Stimulated activated CD4-positive, alpha-beta T cell treated with anti-CD3 and anti-CD28 coated beads, Interleukin-1b, Interleukin-23, amount 100 ng/mL, for 4 hours (primary cell): Measurements from ENCODE around the gene VAMP4.
"Not testable (repeated sequence)": the region's sequence is repeated elsewhere in the genome, so short reads cannot be mapped to it uniquely, and the experiment has no call there.

Source experiments
- DNase-seq, 2 donors: peaks; one replicate each; pipeline ENCODE4 v3.0.0-alpha.2; 2020; ENCODE audit warnings: low read depth in 2 of 2

Gene VAMP4

GRCh38 chr1:171699531-171699930 is 42.3 kb downstream of the VAMP4 start:
- no peak for DNase-seq

GRCh38 chr1:171695772-171696171 is 46.1 kb downstream of the VAMP4 start:
- DNase-seq: not testable (repeated sequence)

GRCh38 chr1:171693541-171693940 is 48.3 kb downstream of the VAMP4 start:
- DNase-seq: not testable (repeated sequence)

GRCh38 chr1:171683870-171684269 is 58.0 kb downstream of the VAMP4 start:
- DNase-seq: no peak

- no peak for DNase-seq
Measured at GRCh38 chr1:171680339-171680738, 61.5 kb downstream of the VAMP4 start.

GRCh38 chr1:171676823-171677222 is 65.0 kb downstream of the VAMP4 start:
- DNase-seq: no peak

- no peak for DNase-seq
Measured at GRCh38 chr1:171674431-171675405, 67.1 kb downstream of the VAMP4 start.

- DNase-seq: no peak
Measured at GRCh38 chr1:171670739-171671138, 71.1 kb downstream of the VAMP4 start.

- DNase-seq: no peak
Measured at GRCh38 chr1:171668372-171668771, 73.5 kb downstream of the VAMP4 start.

- DNase-seq: no peak
Measured at GRCh38 chr1:171666114-171666769, 75.6 kb downstream of the VAMP4 start.

GRCh38 chr1:171664976-171665375 is 76.9 kb downstream of the VAMP4 start:
- DNase-seq: no peak

- DNase-seq: no peak
Measured at GRCh38 chr1:171663854-171664575, 77.8 kb downstream of the VAMP4 start.

- no peak for DNase-seq
Measured at GRCh38 chr1:171663036-171663853, 78.6 kb downstream of the VAMP4 start.

GRCh38 chr1:171661076-171661650 is 80.7 kb downstream of the VAMP4 start:
- no peak for DNase-seq

- not testable (repeated sequence) for DNase-seq
Measured at GRCh38 chr1:171656206-171656605, 85.7 kb downstream of the VAMP4 start.

- no peak for DNase-seq
Measured at GRCh38 chr1:171655746-171656116, 86.1 kb downstream of the VAMP4 start.

GRCh38 chr1:171654942-171655745 is 86.7 kb downstream of the VAMP4 start:
- DNase-seq: peak; percentile 64 to 68

- no peak for DNase-seq
Measured at GRCh38 chr1:171654201-171654941, 87.5 kb downstream of the VAMP4 start.

- DNase-seq: no peak
Measured at GRCh38 chr1:171653796-171654195, 88.1 kb downstream of the VAMP4 start.
